A673 (cell line): ENCODE results near the gene GPR157. TPM values are rescaled to one million over a fixed set of nuclear protein-coding genes. Genes with fewer than 3 reads are reported as not detected.

Experiments used
- BruUV-seq: library from RNA; stranded (reverse); fragments of 400-500 nt; replicated peaks from 2 replicates; lab custom pipeline; 2021; lab: Mats Ljungman, UMichigan
- CTCF ChIA-PET: fragments of 300-600 bp; sonication (Branson Sonifier 250); formaldehyde crosslinking; loops from one replicate; lab custom pipeline; 2022; ENCODE audit warnings: antibody characterized with exemption; lab: Charles Lee
- POLR2A ChIA-PET: fragments of 300-600 bp; sonication (Branson Sonifier 250); formaldehyde crosslinking; loops from one replicate; lab custom pipeline; 2022; ENCODE audit warnings: antibody characterized with exemption; ENCODE audit not compliant: low non-redundant PET; lab: Charles Lee
- DNase-seq: peaks from one replicate; pipeline ENCODE4 v3.0.0-alpha.2; 2015; ENCODE audit warnings: low spot score
- H3K27ac ChIP-seq: fragments of 200-600 bp; sonication (generic); 2 replicates; pipeline ENCODE4 v1.5.1; 2016; ENCODE audit warnings: mixed run types, low read depth, mild to moderate bottlenecking, mixed read lengths, antibody characterized with exemption, low read length; ENCODE audit not compliant: poor library complexity, severe bottlenecking
- H3K27me3 ChIP-seq: fragments of 200-600 bp; sonication (generic); replicated peaks from 2 replicates; pipeline ENCODE4 v1.6.1; 2017; ENCODE audit warnings: mixed run types, low read depth, mild to moderate bottlenecking, mixed read lengths, antibody characterized with exemption, low read length; ENCODE audit not compliant: insufficient read depth, poor library complexity
- H3K36me3 ChIP-seq: fragments of 200-600 bp; sonication (generic); 2 replicates; pipeline ENCODE4 v1.6.1; 2016; ENCODE audit warnings: mixed run types, mild to moderate bottlenecking, mixed read lengths, antibody characterized with exemption, low read length; ENCODE audit not compliant: insufficient read depth, poor library complexity, severe bottlenecking
- H3K4me1 ChIP-seq: fragments of 200-600 bp; sonication (generic); 2 replicates; pipeline ENCODE4 v1.6.1; 2017; ENCODE audit warnings: mixed run types, mild to moderate bottlenecking, mixed read lengths, antibody characterized with exemption, low read length; ENCODE audit not compliant: insufficient read depth, poor library complexity, severe bottlenecking
- H3K4me3 ChIP-seq: fragments of 200-600 bp; sonication (generic); 2 replicates; pipeline ENCODE4 v1.5.1; 2016; ENCODE audit warnings: low read depth, mixed run types, mild to moderate bottlenecking, mixed read lengths, low read length; ENCODE audit not compliant: poor library complexity, severe bottlenecking
- H3K9me3 ChIP-seq: fragments of 200-600 bp; sonication (generic); 2 replicates; pipeline ENCODE4 v1.6.1; 2016; ENCODE audit warnings: mixed run types, low read depth, mild to moderate bottlenecking, mixed read lengths, antibody characterized with exemption, low read length; ENCODE audit not compliant: poor library complexity, severe bottlenecking
- EZH2 ChIP-seq: fragments of 200-600 bp; sonication (generic); IDR thresholded peaks from 2 replicates; pipeline ENCODE4 v1.6.1; 2017; ENCODE audit warnings: borderline replicate concordance, low read depth, mild to moderate bottlenecking, mixed read lengths, antibody characterized with exemption, low read length; ENCODE audit not compliant: poor library complexity, severe bottlenecking
- intact Hi-C: fragments of 100-400 bp; cut with micrococcal nuclease; formaldehyde crosslinking; loops from one replicate; pipeline ENCODE4 v1.10.0; 2022; ENCODE audit not compliant: unreplicated experiment
- total RNA-seq: library from RNA; stranded (reverse); gene quantifications from 2 replicates; pipeline ENCODE4 v1.2.3, GENCODE V29; 2021
- TF ChIP-seq, protein P1 (sequence below): fragments of 300-800, 200-600 bp; sonication (generic); conservative IDR thresholded peaks from 2 replicates; pipeline ENCODE4 v1.5.1; 2017; ENCODE audit warnings: low read depth, mild to moderate bottlenecking, antibody characterized with exemption, low read length, moderate library complexity, mixed read lengths

The GPR157 gene
- total RNA-seq, 1 experiment from 2014 or later = 0.34 TPM

DNA sequence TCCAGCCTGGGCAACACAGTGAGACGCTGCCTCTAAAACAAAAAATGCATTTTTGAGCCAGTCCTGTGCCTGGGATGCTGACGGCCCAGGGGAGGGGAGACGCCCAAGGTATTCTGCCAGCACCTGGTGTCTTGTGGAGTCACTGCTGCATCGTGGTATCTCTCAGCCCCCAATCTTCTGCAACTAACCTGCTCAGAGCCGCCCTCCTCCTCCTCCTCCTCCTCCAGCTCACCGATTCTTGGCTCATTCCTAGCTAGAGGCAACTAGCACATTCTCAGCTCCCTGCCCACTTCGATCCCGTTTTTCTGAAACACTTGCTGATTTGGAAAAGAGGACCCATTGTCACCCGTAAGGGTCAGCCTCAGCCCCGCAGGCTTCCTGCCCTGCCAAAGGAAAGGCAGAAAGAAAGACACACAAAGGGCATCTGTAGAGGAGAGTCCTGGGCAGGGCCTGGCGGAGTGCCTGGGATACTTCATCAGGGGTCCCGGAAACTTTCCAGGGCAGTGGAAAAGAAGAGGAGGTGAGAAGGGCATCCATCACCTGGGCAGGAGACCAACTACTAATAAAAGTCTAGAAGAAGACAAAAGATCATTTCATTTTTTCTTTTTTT, 20.7 kb downstream of the GPR157 start:
- no peaks in the 10 kb centered on the region for H3K9me3 ChIP-seq
- ChIA-PET POLR2A (interaction anchor here (0.7 kb wide), 1 partner anchor 359 kb away, joined by 3 read pairs; no protein-coding TSS in a partner anchor), CTCF (no interaction called here)
- H3K4me1 ChIP-seq = no peaks in the 10 kb centered on the region
- no peak for DNase-seq
- H3K4me3 ChIP-seq = no peak overlapping the region
- no peak overlapping the region for H3K27ac ChIP-seq
- intact Hi-C loops = no loop called here
- TF ChIP-seq, protein P1, sequence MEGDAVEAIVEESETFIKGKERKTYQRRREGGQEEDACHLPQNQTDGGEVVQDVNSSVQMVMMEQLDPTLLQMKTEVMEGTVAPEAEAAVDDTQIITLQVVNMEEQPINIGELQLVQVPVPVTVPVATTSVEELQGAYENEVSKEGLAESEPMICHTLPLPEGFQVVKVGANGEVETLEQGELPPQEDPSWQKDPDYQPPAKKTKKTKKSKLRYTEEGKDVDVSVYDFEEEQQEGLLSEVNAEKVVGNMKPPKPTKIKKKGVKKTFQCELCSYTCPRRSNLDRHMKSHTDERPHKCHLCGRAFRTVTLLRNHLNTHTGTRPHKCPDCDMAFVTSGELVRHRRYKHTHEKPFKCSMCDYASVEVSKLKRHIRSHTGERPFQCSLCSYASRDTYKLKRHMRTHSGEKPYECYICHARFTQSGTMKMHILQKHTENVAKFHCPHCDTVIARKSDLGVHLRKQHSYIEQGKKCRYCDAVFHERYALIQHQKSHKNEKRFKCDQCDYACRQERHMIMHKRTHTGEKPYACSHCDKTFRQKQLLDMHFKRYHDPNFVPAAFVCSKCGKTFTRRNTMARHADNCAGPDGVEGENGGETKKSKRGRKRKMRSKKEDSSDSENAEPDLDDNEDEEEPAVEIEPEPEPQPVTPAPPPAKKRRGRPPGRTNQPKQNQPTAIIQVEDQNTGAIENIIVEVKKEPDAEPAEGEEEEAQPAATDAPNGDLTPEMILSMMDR = no peak
- TF ChIP-seq EZH2 = no peak
- H3K27me3 ChIP-seq = no peaks in the 10 kb centered on the region
- H3K36me3 ChIP-seq = no peaks in the 10 kb centered on the region
- no TSS peak for BruUV-seq

DNA sequence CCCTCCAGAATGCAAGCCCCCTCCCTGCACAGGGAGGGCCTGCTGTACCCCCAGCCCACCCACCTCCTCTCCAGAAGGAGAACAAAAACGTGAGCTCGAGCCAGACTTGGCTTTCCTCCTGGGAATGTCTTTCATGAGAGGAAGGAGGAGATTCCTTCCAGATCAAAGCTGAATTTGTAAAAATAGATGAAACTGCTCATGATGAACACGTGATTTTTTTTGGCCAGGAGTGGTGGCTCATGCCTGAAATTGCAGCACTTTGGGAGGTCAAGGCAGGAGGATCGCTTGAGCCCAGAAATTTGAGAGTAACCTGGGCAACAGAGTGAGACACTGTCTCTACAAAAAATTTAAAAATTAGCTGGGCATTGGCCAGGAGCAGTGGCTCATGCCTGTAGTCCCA, 21.8 kb downstream of the GPR157 start:
- H3K27ac ChIP-seq = no peak overlapping the region
- ChIA-PET CTCF (no interaction called here), POLR2A (no interaction called here)
- H3K4me3 ChIP-seq = no peak overlapping the region
- TF ChIP-seq EZH2 = no peak
- TF ChIP-seq, protein P1 = no peak
- no peaks in the 10 kb centered on the region for H3K27me3 ChIP-seq
- intact Hi-C loops = no loop called here
- no peak for DNase-seq
- H3K9me3 ChIP-seq = no peaks in the 10 kb centered on the region
- H3K4me1 ChIP-seq = no peaks in the 10 kb centered on the region
- no TSS peak for BruUV-seq
- H3K36me3 ChIP-seq = no peaks in the 10 kb centered on the region

DNA sequence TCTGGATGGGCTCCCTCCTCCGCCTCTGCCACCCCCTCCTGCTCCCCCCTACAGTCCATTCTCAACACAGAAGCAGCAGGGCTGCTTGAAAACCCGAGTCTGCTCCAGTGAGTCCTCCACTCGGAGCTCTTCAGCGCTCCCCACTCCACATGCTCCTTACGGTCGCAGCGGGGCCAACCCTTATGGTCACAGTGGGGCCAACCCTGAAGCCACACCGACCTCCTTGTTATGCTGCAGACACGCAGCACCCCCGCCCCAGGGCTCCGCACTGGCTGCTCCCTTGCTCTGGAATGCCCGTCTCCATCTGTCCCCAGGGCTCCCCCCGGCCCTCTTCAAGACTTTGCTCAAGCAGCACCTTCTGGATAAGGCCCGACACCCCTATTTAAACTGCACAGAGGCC, 22.6 kb downstream of the GPR157 start:
- H3K9me3 ChIP-seq = no peaks in the 10 kb centered on the region
- no peaks in the 10 kb centered on the region for H3K36me3 ChIP-seq
- H3K4me3 ChIP-seq = no peak overlapping the region
- no peak overlapping the region for H3K27ac ChIP-seq
- POLR2A ChIA-PET = interaction anchor here (0.5 kb wide), 1 partner anchor 302 kb away, joined by 7 read pairs; no protein-coding TSS in a partner anchor
- CTCF ChIA-PET = no interaction called here
- intact Hi-C loops = no loop called here
- TF ChIP-seq EZH2 = no peak
- TF ChIP-seq, protein P1 = no peak
- DNase-seq = no peak
- no TSS peak for BruUV-seq
- no peaks in the 10 kb centered on the region for H3K27me3 ChIP-seq
- H3K4me1 ChIP-seq = no peaks in the 10 kb centered on the region
